Fibroblast of skin of right quadriceps (primary cell): ENCODE results near the gene B4GAT1.
A peak's percentile ranks its signal among the peaks of the same experiment; 100 is the strongest.
"Not testable (repeated sequence)": the region's sequence is repeated elsewhere in the genome, so short reads cannot be mapped to it uniquely, and the experiment has no call there.

ENCODE experiments used
- DNase-seq: peaks from one replicate; pipeline ENCODE4 v3.0.0-alpha.2; 2013

The B4GAT1 gene

GRCh38 chr11:66335531-66336233, 11.7 kb downstream of the B4GAT1 start:
- peak; percentile 55 for DNase-seq

DNA sequence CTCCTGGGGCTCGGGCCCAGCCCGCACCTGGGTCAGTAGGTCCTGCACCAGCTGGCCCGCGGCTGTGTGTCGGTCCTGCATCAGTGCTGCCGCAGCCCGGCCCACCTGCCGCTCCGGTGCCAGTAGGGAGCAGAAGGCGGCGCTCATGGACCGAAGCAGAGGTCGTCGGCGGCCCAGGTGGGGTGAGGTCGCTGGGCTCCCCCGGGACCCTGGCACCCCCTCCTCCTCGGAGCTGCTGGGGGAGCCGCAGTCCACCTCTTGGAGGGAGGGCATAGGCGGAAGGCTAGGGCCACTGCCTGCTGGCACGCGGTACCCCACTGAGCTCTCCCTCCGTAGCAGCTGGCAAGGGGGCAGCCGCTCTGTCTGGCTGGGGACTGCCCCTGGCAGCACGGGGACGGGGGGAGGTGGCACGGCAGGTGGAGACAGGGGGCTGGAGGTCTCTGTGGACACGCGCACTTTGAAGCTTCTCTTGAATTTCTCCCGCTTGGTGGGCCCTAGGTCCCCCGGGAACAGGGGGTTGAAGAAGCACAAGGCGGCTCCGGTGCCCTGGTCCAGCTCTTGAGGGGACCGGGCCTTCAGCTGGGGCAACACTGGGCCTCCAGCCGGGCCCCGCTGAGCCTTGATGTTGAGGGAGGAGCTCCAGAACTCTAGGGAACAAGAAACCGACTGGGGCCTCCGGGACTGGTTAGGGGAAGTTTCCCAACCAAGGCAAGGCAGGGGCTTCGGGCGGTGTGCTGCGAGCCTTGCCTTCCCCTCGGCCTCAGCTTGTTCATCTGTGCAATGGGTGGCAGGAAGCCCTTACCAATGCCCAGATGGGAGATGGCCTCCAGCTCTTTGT, 12.6 kb downstream of the B4GAT1 start:
- no peak for DNase-seq

DNA sequence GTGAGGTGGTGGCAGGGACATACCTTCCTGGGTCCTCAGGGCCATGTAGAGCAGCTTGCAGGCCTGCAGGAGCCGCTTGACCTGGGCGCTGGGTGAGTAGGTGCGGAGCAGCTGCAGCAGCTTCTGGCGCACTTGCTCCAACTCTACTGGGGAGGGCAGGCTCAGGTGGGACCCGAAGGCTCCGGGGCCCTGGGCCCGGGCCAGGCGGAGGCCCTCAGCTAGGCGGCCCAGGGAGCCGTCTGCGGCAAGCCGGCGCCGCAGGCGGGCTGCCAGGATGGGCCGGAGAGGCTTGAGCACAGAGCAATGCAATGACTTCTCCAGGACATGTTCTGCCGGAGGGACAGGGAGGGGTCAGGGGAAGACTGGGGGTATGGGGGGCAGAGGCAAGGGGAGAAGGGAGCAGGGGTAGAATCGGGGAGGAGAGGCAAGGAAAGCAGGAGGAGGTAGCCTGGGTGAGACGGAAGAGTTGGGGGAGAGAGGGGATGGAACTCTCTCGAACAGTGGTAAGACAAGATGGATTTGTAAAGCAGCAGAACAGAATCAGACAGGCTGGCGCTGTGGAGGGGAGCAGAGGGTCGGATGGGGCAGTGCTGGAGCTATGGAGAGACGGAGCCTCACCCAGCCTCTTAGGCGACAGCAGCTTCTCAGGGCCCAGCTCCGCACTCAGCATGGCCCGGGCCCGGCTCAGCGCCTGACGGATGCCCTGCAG, 13.4 kb downstream of the B4GAT1 start:
- no peak for DNase-seq

GRCh38 chr11:66333220-66333877, 14.1 kb downstream of the B4GAT1 start:
- DNase-seq = no peak

- no peak for DNase-seq
Observed at GRCh38 chr11:66332371-66333219, 14.8 kb downstream of the B4GAT1 start.

DNA sequence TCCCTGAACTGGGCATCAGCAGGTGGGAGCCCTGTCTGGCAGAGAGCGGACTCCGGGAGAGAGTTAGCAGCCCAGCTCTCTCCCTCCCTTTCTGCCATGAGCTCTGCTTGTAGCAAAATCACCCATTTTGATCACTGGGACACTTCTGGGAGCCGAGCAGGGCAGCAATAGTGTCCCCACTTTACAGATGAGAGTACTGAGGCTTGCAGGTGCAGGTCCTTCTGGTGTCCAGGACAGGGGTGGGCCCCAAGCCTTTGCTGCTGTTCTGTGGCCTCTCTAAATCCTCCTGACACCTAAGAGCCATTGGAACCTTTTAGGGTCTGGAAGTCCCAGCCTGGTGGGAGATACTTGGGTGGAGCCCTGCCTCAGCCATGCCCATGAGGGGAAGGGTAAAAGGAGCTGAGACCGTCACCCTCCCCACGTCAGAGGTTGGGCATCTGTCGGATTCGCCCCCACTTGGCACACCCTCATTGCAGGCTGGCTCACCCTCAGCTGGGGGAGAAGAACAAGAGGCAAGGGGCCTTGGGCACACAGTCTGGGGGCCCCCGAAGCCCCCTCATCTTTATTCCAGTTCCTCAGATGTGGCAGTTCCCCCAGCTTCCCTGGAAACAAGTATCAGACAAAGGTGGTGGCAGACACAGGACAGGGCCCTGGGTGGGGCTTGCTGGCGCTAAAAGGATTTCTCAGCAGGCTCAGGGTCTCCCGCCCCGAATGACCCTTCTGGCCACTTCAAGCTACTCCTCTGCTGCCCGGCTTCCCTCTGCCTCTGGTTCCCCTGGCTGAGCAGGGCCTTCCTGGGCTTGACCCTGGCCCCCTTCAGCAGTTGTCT, 15.7 kb downstream of the B4GAT1 start:
- DNase-seq = no peak

DNA sequence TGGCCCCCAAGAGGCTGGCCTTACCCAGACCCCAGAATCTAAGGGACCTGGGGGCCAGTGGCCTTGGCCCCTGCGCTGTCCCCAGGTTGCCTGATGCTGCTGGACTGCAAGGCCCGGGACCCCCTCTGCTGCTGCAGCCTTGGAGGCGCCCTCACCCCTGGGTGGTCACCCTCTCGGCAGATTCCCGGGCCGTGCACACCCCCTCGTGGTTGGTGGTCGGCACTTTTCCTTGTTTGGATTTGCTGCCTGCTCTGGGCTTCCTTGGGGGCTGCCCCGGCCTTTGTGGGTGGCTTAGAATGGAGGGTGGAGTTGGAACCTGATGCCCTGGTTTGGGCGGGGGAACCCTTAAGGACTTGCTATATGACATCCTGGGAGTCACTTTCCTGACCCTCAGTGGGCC, 16.5 kb downstream of the B4GAT1 start:
- DNase-seq = no peak

DNA sequence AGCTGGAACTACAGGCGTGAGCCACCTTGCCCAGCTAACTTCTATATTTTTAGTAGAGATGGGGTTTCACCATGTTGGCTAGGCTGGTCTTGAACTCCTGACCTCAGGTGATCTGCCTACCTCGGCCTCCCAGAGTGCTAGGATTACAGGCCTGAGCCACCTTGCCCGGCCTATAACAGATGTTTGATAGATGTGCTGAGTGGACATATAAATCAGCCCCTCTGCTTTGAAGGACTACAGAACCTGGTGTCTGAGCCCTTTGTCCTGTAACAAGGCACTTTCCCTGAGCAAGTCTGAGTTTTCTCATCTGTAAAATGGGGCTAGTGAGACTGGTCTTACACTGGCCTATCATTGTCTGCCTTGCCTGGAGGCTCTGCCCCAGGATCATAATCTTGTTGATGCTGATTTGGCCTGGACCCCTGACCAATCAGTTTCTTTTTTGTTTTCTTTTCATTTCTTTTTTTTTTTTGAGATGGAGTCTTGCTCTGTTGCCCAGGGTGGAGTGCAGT, 18.2 kb downstream of the B4GAT1 start:
- no peak for DNase-seq

DNA sequence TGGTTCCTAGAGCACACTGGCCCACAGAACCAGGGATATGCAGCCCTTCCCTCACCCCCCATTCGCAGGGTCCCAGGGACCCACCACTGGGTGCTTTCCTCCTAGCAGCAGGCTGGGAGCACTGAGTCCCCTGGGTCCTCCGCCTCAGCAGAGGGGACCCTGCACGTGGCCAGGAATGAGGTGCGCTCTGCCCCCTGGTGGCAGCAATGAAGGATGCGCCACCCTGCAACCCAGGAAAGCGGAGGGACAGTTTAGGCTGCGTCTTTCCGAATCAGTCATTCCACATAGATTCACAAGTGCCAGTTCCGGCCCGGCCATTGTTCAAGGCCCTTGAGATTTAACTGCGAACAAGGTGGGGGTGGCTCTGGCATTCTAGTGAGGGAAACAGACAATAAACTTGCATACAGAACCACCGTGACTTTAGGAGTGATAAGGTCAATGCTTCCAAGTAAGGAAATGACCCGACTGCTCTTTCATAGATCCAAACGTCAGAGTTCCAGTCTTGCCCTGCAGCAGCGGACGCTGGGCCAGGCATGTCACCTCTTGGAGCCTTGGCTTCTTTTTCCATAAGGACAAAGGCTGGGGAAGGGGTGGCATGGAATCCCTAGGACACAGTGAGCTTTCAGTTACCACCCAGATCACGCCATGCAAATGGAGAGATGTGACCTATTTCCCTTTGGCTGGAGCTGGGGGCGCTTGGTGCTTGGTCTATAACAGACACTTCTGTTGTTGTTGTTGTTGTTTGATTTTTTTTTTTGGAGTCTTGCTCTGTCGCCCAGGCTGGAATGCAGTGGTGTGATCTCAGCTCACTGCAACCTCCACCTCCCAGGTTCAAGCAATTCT, 18.9 kb downstream of the B4GAT1 start:
- peak; percentile 79 for DNase-seq

DNA sequence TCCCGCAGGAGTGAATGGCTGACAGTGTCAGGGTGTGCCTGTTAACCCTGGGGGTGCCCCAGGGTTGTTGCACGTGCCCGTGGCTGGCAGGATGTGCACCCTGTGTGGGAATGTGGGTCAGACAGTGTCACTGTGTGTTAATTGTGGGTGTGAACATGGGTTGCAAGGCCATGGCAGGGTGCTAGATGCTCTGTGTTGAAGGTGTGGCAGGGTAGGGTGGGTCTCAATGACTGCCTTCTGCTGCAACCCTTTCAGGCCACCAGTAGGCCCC, 19.5 kb downstream of the B4GAT1 start:
- DNase-seq = no peak

DNA sequence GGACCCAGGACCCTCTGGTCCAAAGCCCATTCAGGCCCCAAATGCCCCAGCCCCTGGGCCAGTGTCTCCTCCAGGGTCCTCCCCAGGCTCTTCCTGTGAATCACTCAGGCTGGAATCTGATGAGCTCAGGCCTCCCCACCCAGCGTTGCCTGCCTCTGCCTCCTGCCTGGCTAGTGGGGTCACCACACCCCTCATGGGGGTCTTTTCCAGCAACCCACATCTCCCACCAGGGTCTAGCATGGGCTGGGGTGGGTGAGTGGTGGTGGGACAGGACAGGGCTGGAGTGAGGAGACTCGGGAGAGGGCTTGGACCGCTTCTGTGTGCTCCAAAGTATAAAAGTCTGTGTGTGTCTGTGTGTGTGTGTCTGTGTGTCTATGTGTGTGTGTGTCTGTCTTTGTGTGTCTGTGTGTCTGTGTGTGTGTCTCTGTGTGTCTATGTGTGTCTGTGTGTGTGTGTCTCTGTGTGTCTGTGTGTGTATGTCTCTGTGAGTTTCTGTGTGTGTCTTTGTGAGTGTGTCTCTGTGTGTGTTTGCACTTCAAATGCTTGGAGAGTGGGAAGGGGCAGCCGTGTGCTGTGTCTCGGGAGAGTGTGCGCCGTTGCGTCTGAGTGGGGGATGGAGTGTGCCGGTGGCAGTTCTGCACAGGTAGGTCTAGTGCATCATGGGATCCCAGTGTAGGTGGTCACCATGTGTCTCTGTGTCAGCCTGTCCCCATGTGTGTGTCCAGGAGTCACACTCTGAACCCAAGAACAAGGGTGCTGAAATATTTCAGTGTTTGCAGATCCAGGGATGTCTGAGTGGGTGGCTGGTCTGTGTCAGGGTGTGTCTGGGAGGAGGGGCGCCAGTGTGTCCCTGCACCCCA, 20.0 kb downstream of the B4GAT1 start:
- DNase-seq = peak; percentile 78

DNA sequence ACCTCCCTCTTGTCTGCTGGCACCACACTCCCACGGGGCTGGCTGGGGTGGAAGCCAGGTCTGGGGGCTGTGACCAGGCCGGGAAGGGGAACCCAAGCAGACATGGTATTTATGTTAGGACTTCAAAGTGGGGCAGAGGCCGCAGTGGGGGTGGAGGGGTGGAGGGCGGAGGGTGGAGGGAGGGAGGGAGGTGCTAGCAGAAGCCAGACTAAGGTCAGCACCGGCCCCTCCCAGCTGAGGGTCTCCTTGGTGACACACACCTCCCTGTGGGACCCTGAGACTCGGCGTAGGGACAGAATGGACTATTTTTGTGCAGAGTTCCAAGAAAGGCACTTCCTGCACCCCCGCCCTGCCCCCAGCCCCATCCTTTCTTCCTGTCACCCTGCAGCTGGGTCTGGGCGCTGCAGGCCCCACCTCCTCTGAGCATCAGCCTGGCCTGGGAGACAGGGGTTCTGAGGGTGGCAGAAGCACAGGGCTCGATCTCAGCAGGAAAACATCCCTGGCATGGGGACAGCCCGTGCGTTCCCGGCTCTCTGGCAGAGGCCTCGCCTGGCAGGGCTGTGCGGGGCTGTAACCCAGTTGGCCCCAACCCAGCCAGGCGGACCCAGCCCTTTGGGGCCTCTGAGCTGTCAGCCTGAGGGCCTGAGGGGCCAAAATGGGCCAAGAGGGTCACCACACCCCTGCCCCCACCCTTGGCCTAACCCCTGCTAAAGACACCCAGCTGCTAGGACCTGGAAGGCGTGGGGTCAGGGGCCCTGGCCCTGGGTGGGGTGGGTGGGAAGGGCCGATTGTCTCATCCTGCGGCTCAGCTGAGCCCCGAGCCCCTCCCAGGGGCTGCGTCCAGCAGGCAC, 20.9 kb downstream of the B4GAT1 start:
- DNase-seq = peak; percentile 76

DNA sequence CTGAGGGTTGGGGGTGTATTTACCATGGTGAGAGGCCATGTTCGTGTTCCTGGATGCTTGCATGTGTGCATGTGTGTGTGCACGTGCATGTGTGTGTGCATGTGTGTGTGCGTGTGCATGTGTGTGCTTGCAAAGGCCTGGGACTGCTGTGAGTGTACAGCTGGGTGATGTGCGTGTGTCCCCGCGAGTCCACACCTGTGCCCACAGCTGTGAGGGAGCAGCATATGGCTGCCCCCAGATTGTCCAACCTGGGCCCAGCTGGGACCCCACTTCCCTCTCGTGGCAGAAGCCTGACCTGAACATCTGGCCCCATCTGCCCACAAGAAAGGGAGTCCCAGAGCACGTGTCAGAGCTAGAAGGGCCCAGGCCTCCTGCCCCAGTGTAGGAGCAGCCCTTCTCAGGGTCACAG, 22.2 kb downstream of the B4GAT1 start:
- DNase-seq = no peak

DNA sequence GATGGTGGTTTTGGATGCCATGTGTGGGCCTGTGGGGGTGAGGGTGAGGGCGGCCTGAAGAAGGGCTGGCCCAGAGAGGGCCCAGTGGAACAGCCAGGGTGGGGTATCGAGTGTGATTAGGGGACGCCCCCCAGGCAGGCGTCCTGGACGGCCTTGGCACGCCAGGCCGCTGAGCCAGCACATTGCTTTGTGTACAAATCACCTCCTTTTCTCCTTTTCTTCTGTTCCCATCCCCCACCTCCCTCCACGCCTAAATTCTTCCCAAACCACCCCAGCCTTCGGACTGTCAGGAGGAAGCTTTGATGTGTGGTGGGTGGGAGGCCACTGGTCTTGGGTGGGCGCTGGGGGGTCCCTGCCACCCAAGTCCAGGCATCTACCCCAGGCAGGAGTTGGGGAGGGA, 22.8 kb downstream of the B4GAT1 start:
- DNase-seq = peak; percentile 78

DNA sequence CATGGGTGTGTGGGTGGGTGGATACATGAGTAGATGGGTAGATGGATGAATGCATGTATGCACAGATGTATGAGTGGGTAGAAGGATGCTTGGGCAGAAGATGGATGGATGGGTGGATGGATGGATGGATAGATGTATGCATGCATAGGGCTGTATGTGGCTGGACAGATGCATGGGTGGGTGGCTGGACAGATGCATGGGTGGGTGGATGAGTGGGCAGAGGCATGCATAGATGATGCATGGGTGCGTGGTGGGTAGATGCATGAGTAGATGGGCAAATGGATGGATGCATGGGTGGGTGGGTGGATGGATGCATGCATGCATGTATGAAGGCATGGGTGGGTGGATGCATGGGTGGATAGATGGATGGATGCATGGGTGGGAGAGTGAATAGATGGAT, 23.7 kb downstream of the B4GAT1 start:
- no peak for DNase-seq

- DNase-seq = peak; percentile 14
Observed at GRCh38 chr11:66322732-66323427, 24.5 kb downstream of the B4GAT1 start.

DNA sequence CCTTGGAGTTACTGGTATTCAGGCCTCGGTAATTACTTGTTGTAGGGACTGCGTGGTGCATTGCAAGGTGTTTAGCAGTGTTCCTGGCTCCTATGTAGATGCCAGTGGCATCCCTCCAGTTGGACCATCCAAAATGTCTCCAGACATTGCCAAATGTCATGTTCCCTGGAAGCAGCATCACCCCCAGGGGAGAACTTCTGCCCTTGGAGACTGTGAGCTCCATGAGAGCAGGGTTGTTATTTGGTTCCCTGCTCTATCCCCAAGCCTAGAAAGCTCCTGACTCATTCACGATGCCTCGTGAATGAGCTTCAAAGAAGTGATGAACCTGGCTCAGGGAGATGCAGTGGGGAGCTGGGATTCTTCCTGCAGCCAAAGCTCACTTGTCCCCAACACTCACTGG, 25.8 kb downstream of the B4GAT1 start:
- DNase-seq = no peak

DNA sequence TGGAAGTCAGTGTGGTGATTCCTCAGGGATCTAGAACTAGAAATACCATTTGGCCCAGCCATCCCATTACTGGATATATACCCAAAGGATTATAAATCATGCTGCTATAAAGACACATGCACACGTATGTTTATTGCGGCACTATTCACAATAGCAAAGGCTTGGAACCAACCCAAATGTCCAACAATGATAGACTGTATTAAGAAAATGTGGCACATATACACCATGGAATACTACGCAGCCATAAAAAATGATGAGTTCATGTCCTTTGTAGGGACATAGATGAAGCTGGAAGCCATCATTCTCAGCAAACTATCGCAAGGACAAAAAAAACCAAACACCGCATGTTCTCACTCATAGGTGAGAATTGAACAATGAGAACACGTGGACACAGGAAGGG, 26.7 kb downstream of the B4GAT1 start:
- DNase-seq = not testable (repeated sequence)
